ENCODE results near the gene IL3. TPM values are rescaled to one million over a fixed set of nuclear protein-coding genes. Genes with fewer than 3 reads are reported as not detected.

IL3 gene
- total RNA-seq, 1 donor from 2014 or later = not detected

- Mint-ChIP-seq H3K9me3 (no peaks in the 10 kb centered on the region), H3K36me3 (ENCODE audit: low read depth) (no peaks in the 10 kb centered on the region), H3K27me3 (no peaks in the 10 kb centered on the region), H3K4me1 (peaks cover 3% of the 10 kb centered on the region), H3K4me3 (no peak overlapping the region), H3K27ac (no peak overlapping the region)
- TF ChIP-seq CTCF (IDR thresholded peaks at IDR 0.05) = no peak
- intact Hi-C loops (cut with micrococcal nuclease) = no loop called here
- ChIA-PET CTCF (no interaction called here), POLR2A (no interaction called here)
- no peak for ATAC-seq (ENCODE audit: low read depth)
- no peak for DNase-seq
Measured at GRCh38 chr5:132085686-132086085, 25.2 kb downstream of the IL3 start.

- Mint-ChIP-seq H3K9me3 (no peaks in the 10 kb centered on the region), H3K36me3 (ENCODE audit: low read depth) (no peaks in the 10 kb centered on the region), H3K27ac (no peak overlapping the region), H3K4me1 (peaks cover 3% of the 10 kb centered on the region), H3K27me3 (no peaks in the 10 kb centered on the region), H3K4me3 (no peak overlapping the region)
- ATAC-seq (ENCODE audit: low read depth) (no peak), DNase-seq (no peak)
- no peak for TF ChIP-seq CTCF (IDR thresholded peaks at IDR 0.05)
- POLR2A ChIA-PET = no interaction called here
- CTCF ChIA-PET = no interaction called here
- intact Hi-C loops (cut with micrococcal nuclease) = no loop called here
Measured at GRCh38 chr5:132086277-132086794, 25.9 kb downstream of the IL3 start.

- POLR2A ChIA-PET = no interaction called here
- intact Hi-C loops (cut with micrococcal nuclease) = no loop called here
- no peaks in the 10 kb centered on the region for H3K27me3 Mint-ChIP-seq
Measured at GRCh38 chr5:132087176-132087575, 26.7 kb downstream of the IL3 start.

GRCh38 chr5:132087661-132088060 is 27.2 kb downstream of the IL3 start:
- ChIA-PET POLR2A (no interaction called here), CTCF (no interaction called here)
- intact Hi-C loops (cut with micrococcal nuclease) = no loop called here
- DNase-seq (peak; percentile 12), ATAC-seq (ENCODE audit: low read depth) (no peak)
- H3K27me3 Mint-ChIP-seq = no peaks in the 10 kb centered on the region
- H3K4me1 Mint-ChIP-seq = peaks cover 3% of the 10 kb centered on the region
- H3K27ac Mint-ChIP-seq = no peak overlapping the region
- H3K4me3 Mint-ChIP-seq = no peak overlapping the region
- no peaks in the 10 kb centered on the region for H3K36me3 Mint-ChIP-seq (ENCODE audit: low read depth)
- no peaks in the 10 kb centered on the region for H3K9me3 Mint-ChIP-seq
- TF ChIP-seq CTCF (IDR thresholded peaks at IDR 0.05) = no peak

More at GRCh38 chr5:132087176-132087575, 26.7 kb downstream of the IL3 start:
- no peak for TF ChIP-seq CTCF (IDR thresholded peaks at IDR 0.05)
- Mint-ChIP-seq H3K27ac (no peak overlapping the region), H3K9me3 (no peaks in the 10 kb centered on the region), H3K4me1 (peaks cover 3% of the 10 kb centered on the region), H3K4me3 (no peak overlapping the region), H3K36me3 (ENCODE audit: low read depth) (no peaks in the 10 kb centered on the region)
- no peak for DNase-seq
- ATAC-seq (ENCODE audit: low read depth) = no peak
- CTCF ChIA-PET = no interaction called here

GRCh38 chr5:132089363-132089762 is 28.9 kb downstream of the IL3 start:
- no peaks in the 10 kb centered on the region for H3K9me3 Mint-ChIP-seq
- no peaks in the 10 kb centered on the region for H3K27me3 Mint-ChIP-seq
- H3K4me1 Mint-ChIP-seq = peaks cover 11% of the 10 kb centered on the region
- DNase-seq (no peak), ATAC-seq (ENCODE audit: low read depth) (no peak)
- no peak for TF ChIP-seq CTCF (IDR thresholded peaks at IDR 0.05)
- ChIA-PET POLR2A (no interaction called here), CTCF (no interaction called here)
- intact Hi-C loops (cut with micrococcal nuclease) = no loop called here
- H3K36me3 Mint-ChIP-seq (ENCODE audit: low read depth) = no peaks in the 10 kb centered on the region
- H3K4me3 Mint-ChIP-seq = no peak overlapping the region
- no peak overlapping the region for H3K27ac Mint-ChIP-seq

Data from activated B cell treated with CpG ODN at 0.5 μM for 24 hours (primary cell).